ENCODE data around the gene TRPC4AP.

- TF ChIP-seq CTCF (IDR thresholded peaks at IDR 0.05) (no peak), POLR2A (IDR thresholded peaks at IDR 0.05) (no peak), EP300 (IDR thresholded peaks at IDR 0.05) (no peak)
Measured at GRCh38 chr20:35122756-35123405, 30.3 kb upstream of the TRPC4AP start.
